GM19328 (cell line): ENCODE data around the gene CDK6.

ENCODE experiments used
- ATAC-seq: cut with Tn5 transposase; IDR thresholded peaks from one replicate; pipeline ENCODE4 v1.9.1; 2021; ENCODE audit warnings: mild to moderate bottlenecking, moderate library complexity; ENCODE audit not compliant: unreplicated experiment

CDK6 gene

DNA sequence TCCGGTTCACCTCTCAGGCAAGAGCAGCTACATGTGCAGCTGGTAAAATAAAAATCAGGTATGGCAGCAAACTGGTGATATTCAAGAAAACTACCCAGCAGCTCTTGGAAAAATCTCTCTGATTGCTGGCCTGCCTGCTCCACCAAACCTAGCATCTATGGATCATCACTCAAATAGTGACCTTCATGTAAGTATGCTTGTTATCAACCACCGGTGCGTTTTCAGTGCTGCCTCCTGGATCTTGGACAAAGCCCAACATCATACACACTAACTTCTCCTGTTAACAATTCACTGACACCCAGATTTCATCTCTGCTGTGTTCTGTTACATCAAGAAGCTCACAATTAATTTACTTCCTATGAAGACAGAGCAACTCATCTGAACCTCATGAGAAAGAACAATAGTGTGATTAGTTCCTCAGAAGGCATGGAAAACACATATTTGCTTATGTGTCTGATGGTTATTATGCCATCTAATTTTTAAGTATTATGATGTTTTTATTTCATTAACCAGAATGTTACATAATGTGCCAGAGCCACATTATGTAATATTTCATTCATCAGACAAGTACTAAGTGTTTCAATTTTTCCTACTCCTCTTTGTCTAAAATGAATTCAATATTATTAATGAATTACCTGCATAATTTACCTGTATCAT lies 8.8 kb downstream of the CDK6 start:
- ATAC-seq, result no peak

DNA sequence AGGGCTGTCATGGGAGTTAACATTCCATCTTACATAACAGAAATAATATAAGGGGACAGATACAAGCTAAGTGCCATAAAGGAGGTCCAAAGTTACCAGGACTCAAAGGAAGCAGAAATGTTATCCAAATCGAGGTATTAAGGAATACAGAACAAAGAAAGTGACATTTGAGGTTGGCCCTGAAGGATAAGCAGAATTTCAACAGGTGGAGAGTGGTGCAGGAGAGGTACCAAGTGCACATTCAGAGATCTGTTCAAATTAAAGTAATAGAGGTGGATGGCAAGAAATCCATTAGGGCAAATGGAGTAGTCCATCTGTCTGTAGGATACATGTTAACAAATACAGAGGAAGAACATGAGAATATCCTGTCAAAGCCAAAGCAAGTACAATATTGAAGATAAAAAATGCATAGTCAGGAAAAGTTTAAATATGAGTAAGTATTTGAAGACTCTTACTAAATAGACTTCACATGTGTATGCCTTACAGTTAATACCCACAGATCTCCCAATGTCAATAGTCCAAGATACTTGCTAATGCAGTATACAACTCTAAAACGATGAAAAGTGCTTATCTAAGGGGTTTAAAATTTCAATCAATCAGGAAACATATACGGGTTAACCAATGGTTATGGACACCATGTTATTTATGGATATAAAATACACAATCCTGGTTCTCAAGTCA lies 10.0 kb downstream of the CDK6 start:
- no peak for ATAC-seq

DNA sequence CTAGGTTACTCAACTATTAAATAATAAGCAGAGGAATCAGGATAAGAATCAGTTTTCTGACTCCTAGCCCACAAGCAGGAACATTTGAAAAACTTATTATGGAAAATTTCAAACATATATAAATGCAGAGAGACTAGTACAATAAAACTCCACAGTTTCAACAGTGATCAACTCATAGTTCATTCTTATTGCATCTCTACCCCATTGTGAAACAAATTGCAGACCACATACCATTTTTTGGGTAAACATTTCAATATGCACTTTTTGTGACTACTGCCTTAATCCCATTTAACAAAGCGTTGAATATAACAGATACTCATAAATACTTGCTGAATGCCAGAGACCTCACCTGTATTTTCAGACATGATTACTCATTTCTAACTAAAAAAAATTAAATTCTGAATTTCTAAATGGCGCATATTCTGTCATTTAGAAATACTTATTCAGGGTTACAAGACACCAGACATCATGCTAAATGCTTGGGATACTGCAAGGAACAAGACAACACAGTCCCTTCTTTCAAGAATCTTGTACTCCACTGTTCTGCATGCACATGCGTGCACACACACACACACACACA lies 11.4 kb downstream of the CDK6 start:
- ATAC-seq, result no peak

DNA sequence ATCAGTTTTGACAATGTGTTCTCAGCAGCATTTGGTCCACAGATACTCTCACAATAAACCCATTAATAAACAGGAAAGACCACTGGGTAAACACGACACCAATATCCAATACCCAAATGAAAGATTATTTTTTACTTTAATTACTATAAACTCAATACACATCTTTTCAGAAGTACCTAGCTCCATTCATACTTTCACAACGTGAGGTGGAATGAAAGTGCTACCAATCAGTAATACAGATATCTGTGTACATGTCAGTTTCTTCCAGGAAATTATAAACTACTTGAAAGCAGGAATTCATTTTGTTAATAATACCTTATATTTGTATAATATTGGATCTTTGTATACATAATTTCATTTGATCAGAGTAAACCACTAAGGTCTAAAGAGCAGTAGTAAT lies 11.9 kb downstream of the CDK6 start:
- no peak for ATAC-seq

DNA sequence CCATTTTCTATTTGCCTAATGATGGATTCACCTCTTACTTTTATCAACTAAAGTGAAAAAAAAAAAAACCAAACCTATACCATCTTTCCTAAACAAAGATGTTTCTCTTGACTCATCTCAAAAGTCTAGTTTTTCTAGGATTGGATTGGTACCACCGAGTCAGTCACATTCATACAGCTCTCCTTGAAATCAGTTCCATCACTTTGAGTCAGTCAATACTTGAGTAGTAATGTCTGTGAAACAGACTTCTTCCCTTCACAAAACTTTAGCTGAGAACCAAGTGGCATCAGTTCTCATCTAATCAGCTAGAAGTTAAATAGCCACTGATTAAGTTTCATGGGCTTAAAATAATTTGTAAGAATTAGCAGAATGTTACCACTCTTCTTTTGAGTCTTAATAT lies 13.3 kb downstream of the CDK6 start:
- ATAC-seq, result no peak

DNA sequence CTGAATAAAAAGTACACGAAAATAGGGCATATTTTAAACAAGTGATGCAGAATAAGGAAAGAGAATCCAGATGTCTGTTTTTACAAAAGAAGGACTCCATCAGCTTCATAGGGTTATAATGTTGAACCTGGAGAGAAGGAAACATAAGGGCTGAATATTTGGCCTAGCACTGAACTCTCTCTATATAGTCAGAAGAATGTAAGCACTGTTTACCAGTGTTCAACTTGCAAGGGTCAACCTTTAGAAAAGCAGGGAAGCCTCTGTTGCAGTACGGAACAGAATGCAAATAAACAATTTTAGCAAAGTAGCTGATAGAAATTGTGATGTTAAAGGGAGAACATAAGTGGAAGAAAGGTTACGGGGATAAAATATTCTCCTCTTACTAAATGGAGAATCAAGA lies 16.2 kb downstream of the CDK6 start:
- ATAC-seq, result no peak

DNA sequence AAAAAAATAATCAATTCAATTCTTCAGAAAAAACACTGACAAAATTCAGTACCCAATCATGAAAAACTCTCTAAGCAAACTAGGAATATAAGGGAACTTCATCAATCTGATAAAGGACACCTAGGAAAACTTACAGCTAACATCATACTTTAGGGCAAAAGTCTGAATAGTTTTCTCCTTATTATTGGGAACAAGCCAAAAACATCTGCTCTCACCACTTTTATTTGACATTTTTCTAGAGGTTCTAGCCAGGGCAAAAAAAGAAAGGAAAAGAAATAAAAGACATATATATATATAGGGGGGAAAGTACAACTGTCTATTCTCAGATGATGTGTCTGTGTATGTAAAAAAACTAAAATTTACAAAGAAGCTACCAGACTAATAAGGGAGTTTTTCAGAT lies 19.0 kb downstream of the CDK6 start:
- no peak for ATAC-seq

DNA sequence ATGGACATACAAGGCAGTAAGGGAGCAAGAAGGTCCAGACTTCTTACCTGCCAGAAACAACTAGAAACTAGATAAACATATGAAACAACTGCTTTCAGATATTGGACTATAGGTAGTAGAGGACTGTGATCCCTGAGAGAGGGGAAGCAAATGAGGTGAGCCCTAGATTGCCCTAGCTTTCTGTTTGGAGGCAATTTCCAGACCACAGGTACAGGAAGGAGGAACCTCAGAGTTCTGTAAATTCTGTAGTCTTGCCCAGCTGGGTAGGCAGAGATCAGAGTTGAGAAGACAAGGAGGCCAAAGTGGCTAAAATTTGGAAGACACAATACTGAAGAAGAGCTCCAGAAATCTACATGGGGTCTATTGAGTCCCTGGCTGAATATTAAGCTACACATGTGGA lies 21.0 kb downstream of the CDK6 start:
- no peak for ATAC-seq

DNA sequence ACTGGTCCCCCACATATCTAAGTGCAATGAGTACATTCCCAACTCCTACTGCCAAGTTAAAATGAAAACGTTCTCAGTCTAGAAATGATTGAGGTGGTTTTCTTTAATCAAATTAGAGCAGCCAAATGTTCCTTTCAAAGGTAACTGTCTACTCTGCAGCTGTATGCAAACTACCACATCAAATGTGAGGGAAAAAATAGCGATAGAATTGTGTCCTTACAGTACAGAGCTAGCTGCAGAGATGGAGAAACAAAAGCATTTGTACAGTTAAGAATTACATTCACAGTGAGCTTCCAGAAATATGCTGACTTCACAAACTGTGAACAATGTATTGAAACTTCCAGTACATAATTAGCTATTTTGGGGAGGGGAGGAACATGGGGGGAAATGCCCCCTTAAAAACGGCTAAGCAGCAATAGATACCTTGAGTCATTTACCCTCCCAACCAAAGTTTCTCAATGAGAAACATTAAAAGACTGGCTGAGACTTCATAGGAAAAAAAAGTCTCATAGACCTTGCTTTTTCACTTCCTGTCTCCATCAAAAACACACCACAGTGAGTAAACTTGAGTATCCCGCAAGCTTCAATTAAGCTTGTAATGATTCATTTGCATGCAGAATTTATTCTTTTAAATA lies 22.9 kb downstream of the CDK6 start:
- peak; percentile 54 for ATAC-seq

DNA sequence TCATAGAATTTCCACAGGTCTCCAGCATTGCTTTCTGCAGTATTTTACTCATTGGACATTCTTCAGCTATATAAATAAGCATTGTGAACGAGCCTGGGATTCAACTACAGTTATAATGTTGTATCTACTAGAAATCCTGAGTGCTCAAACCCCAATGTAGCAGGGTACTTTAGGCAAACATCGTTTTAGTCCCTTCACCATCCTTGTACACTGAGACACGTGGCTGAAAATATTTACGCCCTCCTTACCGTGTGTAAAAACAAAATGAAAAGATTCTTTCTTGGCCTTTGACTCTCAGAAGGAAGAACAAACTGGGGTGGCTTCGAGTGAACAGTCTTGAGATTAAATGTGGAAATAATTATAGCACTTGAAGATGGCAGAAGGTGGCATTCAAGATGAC lies 25.2 kb downstream of the CDK6 start:
- no peak for ATAC-seq

DNA sequence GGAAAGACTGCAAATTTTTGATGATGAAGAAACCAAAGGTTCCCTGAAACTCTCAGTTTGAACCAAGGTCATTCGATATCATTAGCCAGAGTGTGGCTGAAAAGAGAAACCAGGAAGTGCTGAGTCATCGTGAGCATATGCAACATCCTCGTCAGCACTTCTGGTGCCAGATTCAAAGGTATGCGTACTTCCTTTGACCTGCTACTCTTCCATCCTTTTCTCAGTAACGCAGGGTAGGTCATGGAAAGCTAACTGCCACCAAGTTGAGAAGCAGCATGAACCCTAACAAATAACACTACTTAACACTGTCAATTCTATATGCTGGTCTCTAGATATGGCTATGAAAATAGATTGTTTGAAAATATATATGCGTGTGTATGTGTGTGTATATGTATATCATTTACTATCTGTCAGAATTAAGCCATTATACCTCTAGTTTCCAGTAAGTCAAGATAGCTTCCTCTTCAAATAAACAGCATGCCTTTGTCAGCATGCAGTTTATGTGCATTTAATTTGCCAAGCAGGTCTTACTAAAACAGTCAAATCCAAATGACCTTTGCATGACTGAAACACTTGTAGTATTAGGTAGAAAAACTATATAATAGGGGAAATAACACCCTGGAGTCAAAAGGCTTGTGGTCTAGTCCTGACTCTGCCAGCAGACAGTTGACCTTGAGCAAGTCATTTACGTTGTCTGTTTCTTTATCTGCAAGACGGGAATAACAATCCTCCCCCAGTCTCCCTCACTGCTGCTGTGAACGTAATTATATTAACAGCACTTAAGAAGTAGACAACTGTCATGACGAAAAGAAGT lies 26.4 kb downstream of the CDK6 start:
- ATAC-seq, result peak; percentile 67

DNA sequence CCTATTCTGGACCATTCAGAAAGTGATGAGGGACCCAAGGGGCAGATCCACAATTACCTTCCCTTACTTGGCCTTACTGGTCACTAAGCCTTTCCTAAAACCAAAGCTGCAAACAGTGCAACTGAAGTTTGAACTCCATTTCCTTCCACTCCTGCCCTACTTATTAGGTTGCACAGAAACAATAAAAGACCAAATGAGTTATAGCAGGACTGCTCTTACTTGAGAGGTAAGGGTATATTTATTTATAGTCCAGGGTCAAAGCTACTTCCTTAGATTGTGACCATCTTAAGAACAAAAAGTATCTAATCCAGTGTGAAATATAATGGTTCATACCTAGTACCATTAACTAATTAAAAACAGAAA lies 27.0 kb downstream of the CDK6 start:
- peak; percentile 14 for ATAC-seq

DNA sequence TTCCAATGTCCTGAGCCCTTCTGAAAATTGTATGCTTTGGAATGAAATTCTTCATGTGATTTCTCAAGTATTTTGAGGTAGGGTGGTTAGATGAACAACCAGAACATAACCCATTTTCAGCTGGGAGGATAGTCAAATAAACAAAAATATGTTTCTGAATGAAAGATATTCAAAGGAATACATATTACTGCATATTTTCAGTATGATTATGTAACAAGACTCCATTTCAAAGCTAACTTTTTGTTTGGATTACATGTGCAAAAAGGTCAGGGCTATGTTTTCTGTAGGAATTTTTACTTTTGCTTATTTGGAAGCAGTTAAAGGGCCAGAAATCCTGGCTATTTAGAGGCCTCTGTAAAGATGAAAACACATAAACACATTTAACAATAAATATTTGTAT lies 27.7 kb downstream of the CDK6 start:
- ATAC-seq, result no peak

DNA sequence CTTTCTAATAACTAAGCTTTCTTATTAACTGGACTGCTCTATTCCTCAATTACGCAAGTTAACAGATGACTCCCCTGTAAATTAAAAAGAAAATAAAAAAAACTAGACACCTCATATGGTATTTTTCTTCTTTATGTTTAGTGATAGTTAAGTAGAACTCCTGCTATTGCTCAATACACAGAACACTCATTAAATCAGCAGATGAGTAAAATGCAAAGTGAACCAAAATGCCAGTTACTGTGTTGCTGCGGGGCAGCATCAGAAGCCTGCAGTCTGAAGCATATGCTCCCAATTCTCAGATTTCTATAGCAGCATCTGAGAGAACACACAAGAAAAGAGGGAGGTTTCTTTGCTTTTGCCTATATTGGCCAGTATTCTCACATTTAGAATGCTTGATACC lies 28.4 kb downstream of the CDK6 start:
- ATAC-seq, result no peak

DNA sequence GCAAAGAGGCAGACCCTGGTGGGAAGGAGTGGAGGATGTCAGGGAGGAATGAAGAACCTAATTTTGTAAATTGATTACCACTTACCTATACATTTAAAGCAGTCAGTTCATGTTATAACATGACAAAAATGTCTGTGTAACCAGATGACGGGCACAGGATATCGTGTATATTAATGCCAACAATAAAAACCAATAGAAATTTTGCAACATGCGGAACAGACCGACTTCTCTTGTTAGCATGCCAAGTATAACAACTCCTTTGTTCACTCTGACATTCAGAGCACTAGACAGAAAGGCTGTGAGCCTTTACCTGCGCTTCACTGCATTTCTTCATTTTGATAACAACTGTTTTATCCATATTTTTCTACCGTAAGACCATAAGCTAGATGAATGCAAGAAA lies 29.9 kb downstream of the CDK6 start:
- ATAC-seq, result no peak

DNA sequence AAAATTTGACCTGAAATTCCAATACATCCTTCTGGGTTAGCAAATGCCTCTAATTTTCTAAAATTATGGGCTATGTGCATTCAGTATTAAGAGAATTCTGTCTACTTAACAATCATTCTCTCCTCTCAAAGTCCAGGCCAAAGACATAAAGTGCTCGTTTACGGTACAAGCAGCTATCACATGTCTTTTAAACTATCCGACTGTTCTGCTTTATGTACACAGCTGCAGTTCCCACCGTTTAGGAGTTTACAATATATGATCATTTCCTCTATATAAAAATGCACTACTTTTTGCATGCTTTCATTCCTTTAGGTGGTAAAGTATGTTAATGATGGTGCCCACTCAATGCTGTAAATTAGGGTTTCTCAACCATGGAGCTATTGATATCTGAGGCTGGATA lies 34.0 kb downstream of the CDK6 start:
- ATAC-seq, result no peak

DNA sequence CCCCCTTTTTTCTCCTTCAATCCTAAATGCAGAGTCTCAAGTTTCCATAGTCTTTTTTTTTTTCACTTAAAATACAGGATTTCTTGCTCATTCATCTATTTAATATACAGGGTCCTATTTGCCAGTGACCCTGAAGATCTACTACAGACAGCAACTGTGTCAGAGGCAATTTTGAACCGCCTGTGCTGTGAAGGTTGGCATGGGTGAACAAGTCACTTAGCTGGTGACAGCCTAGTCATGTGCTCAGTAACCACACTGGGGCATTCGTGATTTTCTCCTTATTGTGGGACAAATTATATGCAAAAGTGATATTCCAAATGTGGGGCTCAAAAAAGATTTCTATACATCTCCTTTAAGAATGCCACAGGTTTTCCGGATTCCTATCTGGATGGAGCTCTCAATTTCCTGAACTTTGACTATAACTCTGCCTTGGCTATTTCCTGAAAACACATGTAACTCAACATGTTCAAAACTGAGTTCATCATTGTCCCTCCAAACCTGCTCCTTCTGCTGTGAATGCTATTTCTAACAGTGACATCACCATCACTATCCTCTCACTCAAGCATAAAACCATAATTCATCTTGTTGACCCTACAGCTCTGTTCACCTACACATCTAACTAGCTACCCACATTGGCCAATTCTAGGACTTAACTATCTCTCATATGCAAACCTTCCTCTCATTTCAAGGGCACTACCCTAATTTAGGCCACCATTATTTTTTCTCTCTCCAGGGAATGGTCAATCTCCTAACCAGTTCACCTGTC lies 36.7 kb downstream of the CDK6 start:
- no peak for ATAC-seq

DNA sequence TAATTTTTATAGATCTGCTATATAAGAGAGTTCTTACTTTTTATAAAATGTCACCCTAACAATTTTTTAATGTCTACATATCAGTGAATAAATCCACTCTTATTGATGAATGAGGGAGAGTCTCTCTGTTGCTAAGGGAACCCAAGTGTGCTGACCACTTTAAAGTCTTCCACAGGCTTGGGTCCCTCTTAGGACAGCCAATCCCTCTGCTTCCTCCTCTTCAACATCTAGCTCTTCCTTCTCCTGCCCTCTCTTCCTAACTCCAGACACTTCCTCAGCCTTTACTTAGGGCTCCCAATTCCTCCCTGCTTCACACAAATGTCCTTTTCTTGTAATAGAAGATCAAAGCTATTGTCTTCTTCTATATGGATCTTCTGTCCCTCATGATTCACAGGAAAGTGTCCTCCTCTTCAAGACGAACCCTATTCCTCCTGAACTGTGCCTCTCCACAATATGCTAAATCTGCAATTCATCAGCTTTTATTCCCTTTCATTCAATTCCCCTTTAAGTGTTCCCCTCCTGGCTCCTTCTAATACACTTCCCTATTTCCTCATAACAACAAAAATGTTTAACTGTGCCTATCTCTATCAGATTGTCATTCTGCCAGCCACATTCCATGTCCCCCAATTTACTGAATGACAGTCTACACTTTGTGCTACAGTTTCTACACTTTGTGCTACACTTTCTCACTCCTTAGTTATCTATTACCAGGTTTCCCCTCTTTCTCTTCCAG lies 37.7 kb downstream of the CDK6 start:
- ATAC-seq, result no peak

DNA sequence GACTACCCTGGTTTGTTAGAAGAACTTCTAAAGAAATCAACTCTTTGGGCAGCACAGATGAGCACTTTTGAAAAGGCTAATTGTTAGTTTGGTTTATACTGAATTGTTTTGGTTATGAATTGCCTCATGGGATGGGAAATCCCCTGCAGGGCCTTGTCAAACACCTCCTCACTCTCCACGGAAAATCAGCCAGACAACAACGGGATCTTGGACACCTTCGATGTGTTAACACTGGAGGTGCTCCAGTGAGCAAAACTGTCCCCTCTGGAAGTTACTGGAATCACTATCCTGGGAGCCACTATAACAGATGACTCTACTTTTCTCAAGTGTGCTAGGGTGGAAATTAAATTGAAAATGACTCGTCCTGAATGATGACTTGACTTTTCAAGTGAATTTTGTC lies 38.7 kb downstream of the CDK6 start:
- no peak for ATAC-seq

DNA sequence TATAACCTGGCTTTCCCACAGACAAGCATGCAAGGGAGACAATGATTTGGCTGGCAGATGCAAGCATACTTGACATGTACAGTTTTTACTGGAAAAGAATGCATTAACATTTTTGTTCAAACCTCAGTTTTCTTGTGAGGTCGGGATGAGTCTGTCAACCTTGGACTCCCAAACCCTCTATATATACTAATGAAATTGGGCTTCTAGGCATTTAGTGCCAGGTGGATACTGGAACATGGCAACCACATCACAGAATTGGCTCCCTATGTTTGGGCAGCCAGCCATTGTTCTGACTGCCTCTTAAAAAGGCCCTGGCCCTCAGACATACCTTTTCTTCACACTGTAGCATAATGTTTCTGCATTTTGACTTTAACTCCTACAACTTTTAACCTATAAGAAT lies 39.1 kb downstream of the CDK6 start:
- no peak for ATAC-seq
